Epithelial cell of prostate (primary cell): ENCODE measurements around the gene KLHL17.
A peak's percentile ranks its signal among the peaks of the same experiment; 100 is the strongest.
"Not testable (repeated sequence)": the region's sequence is repeated elsewhere in the genome, so short reads cannot be mapped to it uniquely, and the experiment has no call there.

ENCODE experiments used
- DNase-seq: peaks from one replicate; pipeline ENCODE4 v3.0.0-alpha.2; 2011; ENCODE audit warnings: low read depth, low spot score
- H3K27ac ChIP-seq: fragments of 450-650 bp; 2 replicates; pipeline ENCODE4 v1.5.1; 2017; ENCODE audit warnings: mild to moderate bottlenecking

KLHL17 gene

DNA sequence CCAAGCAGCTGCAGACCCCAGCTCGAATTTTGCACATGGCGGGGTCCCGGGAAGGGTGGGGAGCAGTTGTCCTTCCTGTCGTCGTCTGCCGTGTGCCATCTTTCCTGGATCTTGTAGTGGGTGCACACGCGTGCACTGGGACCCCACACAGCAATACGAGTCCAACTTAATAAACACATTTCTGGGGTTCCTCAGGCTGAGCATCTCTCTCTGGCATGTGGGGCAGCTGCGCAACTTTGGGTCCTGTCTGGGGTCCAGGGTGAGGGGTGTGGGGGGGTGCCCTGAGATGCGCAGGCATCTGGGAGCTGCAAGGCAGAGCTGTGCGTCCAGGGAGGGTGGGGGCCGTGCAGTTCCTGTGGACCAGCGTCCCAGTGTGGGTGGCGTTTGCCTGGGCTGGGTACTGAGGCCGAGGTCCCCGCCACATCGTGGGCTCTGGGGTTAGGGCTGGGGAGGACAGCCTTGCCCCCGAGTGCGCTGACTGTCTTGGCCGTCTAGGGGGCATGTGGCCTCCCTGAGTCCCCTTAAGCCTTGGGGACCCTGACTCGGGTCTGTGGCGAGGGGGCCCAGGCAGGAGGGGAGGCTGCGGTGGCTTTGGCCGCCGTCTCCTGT is 5.2 kb downstream of the KLHL17 start:
- peak overlapping the region; percentile 99 for H3K27ac ChIP-seq
- no peak for DNase-seq

DNA sequence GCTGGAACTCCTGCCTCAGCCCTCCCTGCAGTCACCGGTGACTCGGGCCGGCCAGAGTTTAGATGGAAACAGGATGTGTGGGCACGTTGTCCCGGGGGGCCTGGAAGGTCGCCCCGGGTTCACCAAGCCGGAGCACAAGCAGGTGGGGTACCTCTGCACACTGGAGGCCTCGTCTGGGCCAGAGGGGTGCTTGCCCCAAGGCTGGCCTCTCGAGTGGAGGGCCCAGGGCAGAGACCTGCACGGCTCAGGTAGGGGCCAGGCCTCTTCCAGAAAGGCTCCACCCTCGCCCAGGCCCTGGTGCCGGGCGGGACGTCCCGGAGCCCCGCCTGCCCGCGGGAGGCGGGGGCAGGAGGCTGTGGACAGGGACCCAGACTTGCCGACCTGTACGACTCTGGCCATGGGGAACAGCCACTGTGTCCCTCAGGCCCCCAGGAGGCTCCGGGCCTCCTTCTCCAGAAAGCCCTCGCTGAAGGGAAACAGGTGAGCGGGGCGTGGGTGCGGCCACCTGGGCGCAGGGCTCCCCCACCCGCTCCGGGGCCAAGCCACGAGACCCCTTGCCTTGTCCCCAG is 5.8 kb downstream of the KLHL17 start, which contains the start of gene PLEKHN1:
Gene PLEKHN1 (plus strand): TSS at position 348 of the 569 bp plus-strand sequence. CDS start 50 bp downstream, at position 398.
- peak within 1 kb of the TSS; percentile 99 for H3K27ac ChIP-seq
- DNase-seq = no peak

DNA sequence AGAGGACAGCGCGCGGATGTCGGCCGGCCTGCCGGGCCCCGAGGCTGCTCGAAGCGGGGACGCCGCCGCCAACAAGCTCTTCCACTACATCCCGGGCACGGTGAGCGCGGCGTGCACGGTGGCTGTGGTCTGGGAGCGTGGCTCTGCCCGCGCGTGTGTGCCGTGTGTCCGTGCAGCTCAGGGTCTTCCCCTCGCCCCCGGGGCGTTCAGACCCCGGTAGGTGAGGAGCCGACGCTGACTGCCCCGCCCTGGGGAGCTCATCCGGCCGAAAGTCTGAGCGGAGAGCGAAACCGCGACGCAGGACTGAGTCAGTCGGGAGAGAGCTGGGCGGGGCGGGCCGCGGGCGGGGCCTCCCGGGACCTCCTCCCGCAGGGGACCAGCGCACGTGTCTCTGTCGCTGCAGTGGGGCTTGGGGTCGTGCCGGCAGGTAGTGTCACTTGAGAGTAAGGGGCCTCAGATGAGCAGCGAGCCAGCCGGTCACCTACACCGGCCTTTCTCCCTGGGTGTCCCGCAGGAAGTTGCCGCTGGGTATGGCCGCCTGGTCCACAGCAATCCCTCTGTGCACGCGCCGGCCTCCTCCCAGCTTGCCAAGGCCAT is 6.4 kb downstream of the KLHL17 start:
- no peak for DNase-seq
- peak overlapping the region; percentile 99 for H3K27ac ChIP-seq

DNA sequence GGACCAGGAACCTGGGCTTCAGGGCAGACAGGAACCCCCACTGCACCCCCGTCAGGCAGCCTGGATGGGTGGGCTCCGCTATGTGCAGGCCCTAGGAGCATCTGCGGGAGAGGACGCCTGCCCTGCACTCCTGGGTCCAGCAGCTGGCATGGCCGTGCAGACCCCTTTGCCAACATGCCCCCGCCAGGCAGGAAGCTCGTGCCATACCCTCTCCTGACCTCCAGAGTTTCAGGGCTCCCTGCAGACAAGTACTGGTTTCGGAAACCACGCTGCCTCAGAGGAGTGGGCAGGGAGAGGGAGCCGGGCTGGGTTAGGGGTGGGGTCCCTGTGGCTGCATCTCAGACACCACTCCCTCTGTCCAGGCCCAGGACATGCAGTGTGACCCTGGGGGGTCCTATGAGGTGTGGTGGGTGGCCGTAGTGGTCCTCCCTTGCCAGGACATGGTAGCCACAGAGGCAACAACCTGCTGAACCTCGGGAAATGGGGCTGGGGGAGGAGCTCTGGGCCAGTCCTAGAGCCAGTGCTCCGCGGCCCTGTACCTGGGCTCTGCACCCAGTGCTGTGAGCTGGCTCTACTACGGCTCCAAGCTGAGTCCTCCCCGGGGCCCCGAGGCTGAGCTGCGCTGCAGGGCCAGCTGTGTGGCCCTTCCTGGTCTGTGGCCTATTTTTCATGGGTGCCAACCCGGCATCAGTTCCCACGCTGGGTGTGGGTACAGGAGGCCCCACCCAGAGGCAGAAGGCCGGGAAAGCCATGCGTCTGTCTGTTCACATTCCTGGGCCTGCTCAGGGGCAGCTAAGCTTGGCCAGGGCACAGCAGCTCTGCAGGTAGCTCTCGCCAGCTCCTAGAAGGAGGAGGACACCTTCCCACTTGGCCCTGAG is 7.3 kb downstream of the KLHL17 start:
- peak overlapping the region; percentile 99 for H3K27ac ChIP-seq
- no peak for DNase-seq

DNA sequence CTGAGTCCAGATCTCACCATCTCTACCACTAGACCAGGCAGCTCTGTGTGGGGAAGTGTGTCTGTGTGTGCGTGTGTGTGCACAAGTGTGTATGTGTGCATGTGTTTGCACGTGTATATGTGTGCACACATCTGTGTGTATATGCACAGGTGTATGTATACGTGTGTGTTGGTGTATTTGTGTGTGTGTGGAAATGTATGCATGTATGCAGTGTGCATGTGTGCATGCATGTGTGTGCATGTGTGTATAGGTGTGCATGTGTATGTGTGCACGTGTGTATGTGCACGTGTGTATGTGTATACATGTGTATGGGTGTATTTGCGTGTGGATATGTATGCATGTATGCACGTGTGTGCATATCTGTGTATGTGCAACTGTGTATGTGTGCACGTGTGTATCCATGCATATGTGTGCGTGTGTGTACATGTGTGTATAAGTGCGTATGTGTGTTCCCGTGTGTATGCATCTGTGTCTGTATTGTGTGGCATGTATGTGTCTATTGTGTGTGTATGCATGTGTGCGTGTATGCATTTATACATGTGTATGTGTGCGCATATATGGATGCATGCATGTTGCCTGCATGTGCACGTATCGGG is 9.0 kb downstream of the KLHL17 start:
- no peak overlapping the region for H3K27ac ChIP-seq
- no peak for DNase-seq

DNA sequence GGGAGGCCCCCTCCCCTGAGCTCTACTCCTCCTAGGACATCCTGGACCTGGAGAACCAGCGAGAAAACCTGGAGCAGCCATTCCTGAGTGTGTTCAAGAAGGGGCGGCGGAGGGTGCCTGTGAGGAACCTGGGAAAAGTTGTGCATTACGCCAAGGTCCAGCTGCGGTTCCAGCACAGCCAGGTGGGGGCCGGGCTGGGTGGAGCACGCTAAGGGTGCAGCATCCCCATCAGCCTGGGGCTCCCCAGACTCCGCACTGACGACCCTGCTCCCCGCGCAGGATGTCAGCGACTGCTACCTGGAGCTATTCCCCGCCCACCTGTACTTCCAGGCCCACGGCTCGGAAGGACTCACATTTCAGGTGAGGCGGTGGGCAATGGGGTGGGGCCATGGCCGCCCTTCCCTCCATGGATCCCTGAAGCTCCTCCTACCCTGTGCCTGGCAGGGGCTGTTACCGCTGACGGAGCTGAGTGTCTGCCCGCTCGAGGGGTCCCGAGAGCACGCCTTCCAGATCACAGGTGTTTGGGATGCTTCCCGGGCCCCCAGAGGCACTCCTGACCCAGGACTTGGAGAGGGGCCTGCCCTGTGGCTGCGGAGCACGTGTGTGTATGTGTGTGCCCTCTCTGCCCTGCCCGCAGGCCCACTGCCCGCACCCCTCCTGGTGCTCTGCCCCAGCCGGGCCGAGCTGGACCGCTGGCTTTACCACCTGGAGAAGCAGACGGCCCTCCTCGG is 10.0 kb downstream of the KLHL17 start:
- no peak for DNase-seq
- no peak overlapping the region for H3K27ac ChIP-seq

DNA sequence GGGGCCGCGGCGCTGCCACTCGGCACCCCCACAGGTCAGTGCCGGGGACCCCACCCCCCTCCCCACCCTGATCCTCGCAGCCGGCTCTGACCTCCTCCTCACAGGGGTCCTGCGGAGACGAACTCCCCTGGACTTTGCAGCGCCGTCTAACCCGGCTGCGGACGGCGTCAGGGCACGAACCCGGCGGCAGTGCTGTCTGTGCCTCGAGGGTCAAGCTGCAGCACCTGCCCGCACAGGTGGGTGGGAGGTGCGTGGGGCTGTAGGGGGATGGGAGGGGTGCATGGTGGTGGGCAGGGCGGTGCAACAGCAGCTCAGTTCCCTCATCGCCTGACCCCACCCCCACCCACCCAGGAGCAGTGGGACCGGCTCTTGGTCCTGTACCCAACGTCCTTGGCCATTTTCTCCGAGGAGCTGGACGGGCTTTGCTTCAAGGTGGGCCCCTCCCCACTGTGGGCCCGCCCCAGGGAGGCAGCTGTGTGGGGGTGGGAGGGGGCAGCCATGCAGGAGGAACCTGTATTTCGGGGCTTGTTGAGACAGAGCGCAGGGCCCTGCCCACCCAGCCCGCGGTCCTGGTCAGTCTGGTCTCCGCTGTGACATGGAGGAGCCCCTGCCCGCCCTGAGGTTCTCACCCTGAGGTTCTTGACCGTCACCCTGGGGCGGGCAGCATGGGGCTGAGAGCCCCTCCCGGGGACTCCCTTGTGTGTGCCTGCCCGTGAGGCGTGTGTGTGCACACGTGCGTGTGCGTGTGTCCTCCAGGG is 10.8 kb downstream of the KLHL17 start:
- DNase-seq = no peak
- no peak overlapping the region for H3K27ac ChIP-seq

DNA sequence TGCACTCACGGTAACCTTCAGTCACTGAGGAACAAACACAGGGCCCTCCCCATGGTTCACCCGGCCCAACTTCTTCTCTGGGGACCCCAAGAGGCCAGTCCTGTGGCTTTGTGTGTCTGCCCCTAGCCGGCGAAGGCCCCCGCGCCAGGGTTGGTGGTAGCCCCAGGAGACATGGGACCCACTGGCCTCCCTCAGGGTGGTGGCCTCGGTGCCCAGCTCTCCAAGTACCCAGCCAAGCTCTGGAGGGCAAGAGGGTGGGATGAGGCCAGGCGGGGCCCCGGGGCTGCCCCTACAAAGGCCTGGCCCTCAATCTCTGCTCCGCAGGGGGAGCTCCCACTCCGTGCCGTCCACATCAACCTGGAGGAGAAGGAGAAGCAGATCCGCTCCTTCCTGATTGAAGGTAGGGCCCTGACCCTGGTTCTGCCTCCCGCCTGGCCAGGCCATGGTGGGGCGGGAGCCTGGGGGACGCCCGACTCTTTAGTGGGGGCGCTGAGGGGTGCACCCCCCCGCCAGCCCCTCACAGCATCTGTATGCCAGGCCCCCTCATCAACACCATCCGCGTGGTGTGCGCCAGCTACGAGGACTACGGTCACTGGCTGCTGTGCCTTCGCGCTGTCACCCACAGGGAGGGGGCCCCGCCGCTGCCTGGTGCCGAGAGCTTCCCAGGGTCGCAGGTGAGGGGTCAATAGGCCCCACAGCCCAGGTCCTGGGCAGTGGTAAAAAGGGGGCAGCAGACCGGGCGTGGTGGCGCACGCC is 11.5 kb downstream of the KLHL17 start:
- no peak overlapping the region for H3K27ac ChIP-seq
- no peak for DNase-seq

DNA sequence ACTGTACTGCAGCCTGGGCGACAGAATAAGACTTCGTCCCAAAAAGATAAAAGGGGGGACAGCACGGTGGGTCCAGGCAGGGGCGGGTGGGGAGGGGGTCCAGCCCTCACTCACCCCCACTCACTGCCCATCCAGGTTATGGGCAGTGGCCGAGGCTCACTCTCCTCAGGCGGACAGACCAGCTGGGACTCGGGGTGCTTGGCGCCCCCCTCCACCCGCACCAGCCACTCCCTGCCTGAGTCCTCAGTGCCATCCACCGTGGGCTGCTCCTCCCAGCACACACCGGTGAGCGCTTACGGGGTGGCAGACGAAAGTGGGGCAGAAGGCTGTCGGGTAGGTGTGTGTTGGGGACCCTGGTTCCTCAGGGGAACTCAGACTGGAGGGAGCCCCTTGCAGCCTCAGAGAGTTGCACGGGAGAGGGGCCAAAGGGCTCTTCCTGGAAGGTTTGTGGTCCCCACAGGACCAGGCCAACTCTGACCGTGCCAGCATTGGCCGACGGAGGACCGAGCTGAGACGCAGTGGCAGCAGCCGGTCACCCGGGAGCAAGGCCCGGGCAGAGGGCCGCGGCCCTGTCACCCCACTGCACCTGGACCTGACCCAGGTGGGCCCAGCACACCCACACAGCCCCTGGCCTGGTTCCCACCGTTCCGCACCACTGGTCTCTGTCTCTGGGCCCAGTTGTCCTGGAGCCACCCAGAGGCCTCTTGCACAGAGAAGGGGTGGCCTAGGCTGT is 12.5 kb downstream of the KLHL17 start:
- no peak overlapping the region for H3K27ac ChIP-seq
- no peak for DNase-seq

DNA sequence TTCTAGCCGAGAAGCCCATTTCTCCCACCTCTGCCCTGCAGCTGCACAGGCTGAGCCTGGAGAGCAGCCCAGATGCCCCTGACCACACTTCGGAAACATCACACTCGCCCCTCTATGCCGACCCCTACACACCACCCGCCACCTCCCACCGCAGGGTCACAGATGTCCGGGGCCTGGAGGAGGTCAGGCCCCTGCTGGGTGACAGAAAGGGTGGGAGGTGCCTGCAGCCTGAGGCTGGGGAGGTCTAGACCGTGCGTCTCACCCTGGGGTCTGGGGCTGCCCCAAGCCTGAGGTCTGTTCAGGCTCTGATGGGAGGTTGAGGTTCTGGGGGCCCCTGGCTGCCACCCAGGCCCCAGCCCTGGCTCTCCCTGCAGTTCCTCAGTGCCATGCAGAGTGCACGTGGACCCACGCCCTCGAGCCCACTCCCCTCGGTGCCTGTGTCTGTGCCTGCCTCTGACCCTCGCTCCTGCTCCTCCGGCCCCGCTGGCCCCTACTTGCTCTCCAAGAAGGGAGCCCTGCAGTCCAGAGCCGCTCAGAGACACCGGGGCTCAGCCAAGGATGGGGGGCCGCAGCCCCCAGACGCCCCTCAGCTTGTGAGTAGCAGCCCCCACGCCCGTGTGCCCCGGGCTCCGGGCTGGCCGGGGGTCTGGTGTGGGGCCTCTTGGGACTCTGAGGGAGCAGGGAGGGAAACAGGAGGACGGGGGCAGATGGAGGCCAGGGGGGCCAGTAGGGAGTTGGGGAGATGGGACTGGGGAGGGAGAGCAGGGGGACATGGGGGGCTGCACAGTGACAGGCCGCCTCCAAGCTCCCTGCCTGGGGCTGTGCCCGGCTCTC is 13.3 kb downstream of the KLHL17 start:
- no peak overlapping the region for H3K27ac ChIP-seq
- no peak for DNase-seq

DNA sequence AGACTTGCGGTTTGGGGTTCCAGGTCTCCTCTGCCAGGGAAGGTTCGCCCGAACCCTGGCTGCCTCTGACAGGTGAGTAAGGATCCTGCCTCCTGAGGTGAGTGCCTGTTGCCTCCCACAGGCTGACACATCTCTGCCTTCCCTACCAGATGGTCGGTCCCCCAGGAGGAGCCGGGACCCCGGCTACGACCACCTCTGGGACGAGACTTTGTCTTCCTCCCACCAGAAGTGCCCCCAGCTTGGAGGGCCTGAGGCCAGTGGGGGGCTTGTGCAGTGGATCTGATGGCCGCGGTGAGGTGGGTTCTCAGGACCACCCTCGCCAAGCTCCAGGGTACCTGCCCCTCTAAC is 13.9 kb downstream of the KLHL17 start:
- no peak overlapping the region for H3K27ac ChIP-seq
- DNase-seq = no peak

DNA sequence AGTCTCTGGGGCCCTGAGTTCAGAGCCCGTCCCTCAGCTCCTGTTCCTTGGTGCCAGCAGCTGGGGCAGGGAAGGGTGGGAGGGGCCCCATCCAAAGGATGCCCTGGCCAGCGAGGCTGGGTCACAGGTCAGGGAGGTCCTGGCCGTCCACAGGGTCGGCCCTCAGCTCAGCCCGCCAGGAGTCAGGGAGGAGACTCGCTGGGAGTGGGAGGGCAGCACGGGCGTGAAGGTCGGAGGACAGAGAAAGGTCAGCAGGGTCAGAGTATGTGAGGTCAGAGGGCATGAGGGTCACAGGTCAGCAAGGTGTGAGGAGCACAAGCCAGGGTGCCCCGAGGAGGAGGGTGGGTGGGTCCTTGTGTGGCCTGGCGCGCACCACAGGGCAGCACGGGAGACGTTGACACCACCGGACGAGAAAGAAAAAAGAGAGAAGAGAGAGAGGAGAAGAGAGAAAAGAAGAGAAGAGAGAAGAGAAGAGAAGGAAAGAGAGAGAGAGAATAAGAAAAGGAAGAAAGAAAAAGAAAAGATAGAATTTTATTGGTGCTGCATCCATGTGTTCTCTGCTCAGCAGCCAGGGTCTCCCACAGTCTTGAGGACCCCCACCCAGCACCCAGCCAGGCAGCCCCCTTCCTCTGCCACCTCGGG is 14.4 kb downstream of the KLHL17 start:
- DNase-seq = no peak
- H3K27ac ChIP-seq = no peak overlapping the region

DNA sequence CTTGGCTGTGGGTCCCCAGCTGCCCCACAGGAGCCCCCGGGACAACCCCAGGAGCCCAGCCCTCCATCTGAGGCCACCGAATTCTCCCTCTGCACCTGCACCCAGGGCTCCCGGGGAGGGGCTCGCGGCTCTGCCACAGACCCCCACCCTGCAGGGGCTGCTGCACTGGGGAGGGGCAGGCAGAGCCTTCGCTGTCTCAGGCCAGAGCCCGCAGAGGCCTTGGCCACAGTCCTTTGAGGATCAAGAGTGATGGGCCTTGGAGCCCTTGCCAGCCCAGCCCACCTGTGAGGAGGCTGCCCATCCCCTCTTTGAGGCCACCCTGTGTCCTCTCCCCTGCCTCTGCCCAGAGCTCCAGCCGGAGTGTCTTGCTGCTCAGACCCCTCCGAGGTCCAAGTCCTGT is 15.0 kb downstream of the KLHL17 start:
- peak overlapping the region; percentile 57 for H3K27ac ChIP-seq
- DNase-seq = no peak

DNA sequence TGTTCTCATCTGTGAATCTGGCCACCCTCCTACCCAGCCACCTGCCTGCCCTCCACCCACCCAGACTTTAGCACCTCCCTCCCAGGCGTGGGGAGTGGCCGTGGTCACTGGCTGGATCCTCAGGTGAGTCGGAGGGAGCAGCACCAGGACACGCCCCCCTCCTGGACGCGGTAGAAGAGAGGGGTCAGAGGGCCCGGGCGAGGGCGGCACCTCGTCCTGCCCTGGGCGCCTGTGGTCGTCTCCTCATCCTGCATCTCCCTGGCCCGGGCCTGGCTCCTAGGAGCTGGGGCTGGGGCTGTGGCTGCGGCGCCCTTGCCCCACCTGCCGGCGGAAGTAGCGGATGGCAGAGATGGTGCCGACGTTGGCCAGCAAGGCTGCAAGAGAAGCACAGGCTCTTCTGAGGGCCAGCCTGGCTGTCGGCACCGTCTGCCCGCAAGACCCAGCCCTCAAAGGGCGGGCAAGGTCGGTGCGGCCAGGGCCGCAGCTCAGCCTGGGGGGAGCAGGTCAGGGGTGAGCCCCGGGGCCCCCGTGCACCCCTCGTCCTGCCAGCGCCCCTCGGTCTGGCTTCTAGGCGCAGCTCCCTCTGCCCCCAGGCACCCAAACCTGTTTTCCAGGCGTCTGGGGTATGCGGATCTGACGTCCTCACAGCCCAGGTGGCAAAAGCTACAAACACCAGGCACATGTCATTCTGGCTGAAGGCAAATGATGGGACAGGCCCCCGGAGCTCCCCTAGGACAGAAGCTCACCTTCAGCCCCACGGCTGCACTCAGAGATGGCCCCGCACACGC is 15.7 kb downstream of the KLHL17 start:
- no peak for DNase-seq
- H3K27ac ChIP-seq = peak overlapping the region; percentile 57

DNA sequence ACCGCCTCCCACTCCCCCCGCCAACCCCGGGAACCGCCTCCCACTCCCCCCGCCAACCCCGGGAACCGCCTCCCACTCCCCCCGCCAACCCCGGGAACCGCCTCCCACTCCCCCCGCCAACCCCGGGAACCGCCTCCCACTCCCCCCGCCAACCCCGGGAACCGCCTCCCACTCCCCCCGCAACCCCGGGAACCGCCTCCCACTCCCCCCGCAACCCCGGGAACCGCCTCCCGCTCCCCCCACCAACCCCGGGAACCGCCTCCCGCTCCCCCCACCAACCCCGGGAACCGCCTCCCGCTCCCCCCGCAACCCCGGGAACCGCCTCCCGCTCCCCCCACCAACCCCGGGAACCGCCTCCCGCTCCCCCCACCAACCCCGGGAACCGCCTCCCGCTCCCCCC is 16.4 kb downstream of the KLHL17 start:
- H3K27ac ChIP-seq, DNase-seq: not testable (repeated sequence)
